GM23248 (cell line): ENCODE results near the gene RBMS3. TPM values are rescaled to one million over a fixed set of nuclear protein-coding genes. Genes with fewer than 3 reads are reported as not detected.

Experiments
- DNase-seq: peaks from one replicate; pipeline ENCODE4 v3.0.0-alpha.2; 2015
- H2AFZ ChIP-seq: fragments of 200-600 bp; sonication (generic); 2 replicates; pipeline ENCODE4 v1.6.1; 2016; ENCODE audit warnings: antibody characterized with exemption
- H3F3A ChIP-seq: fragments of 200-600 bp; sonication (generic); 2 replicates; pipeline ENCODE4 v1.6.1; 2016; ENCODE audit warnings: mild to moderate bottlenecking, antibody characterized with exemption, mixed run types; ENCODE audit not compliant: insufficient read depth
- H3K27ac ChIP-seq: fragments of 200-600 bp; sonication (generic); 2 replicates; pipeline ENCODE4 v1.5.1; 2016; ENCODE audit warnings: mild to moderate bottlenecking
- H3K27me3 ChIP-seq: fragments of 200-600 bp; sonication (generic); replicated peaks from 2 replicates; pipeline ENCODE4 v1.6.1; 2016; ENCODE audit warnings: mild to moderate bottlenecking; ENCODE audit not compliant: insufficient read depth
- H3K36me3 ChIP-seq: fragments of 200-600 bp; sonication (generic); 2 replicates; pipeline ENCODE4 v1.6.1; 2016; ENCODE audit warnings: low read depth, mild to moderate bottlenecking
- H3K4me1 ChIP-seq: fragments of 200-600 bp; sonication (generic); 2 replicates; pipeline ENCODE4 v1.6.1; 2016; ENCODE audit warnings: mild to moderate bottlenecking; ENCODE audit not compliant: insufficient read depth
- H3K4me2 ChIP-seq: fragments of 200-600 bp; sonication (generic); one replicate; pipeline ENCODE4 v1.6.1; 2016; ENCODE audit warnings: mild to moderate bottlenecking; ENCODE audit not compliant: unreplicated experiment
- H3K4me3 ChIP-seq: fragments of 200-600 bp; sonication (generic); 2 replicates; pipeline ENCODE4 v1.5.1; 2016; ENCODE audit warnings: mild to moderate bottlenecking
- H3K79me2 ChIP-seq: fragments of 200-600 bp; sonication (generic); 2 replicates; pipeline ENCODE4 v1.6.1; 2016; ENCODE audit warnings: mild to moderate bottlenecking; ENCODE audit not compliant: insufficient read depth
- H3K9ac ChIP-seq: fragments of 200-600 bp; sonication (generic); 2 replicates; pipeline ENCODE4 v1.6.1; 2016; ENCODE audit warnings: mild to moderate bottlenecking
- H3K9me2 ChIP-seq: fragments of 200-600 bp; sonication (generic); 2 replicates; pipeline ENCODE4 v1.6.1; 2016; ENCODE audit warnings: mixed run types, mild to moderate bottlenecking, moderate library complexity; ENCODE audit not compliant: insufficient read depth
- H3K9me3 ChIP-seq: fragments of 200-600 bp; sonication (generic); one replicate; pipeline ENCODE4 v1.6.1; 2017; ENCODE audit warnings: low read depth
- H4K20me1 ChIP-seq: fragments of 200-600 bp; sonication (generic); 2 replicates; pipeline ENCODE4 v1.6.0; 2016; ENCODE audit not compliant: insufficient read depth
- EZH2 ChIP-seq: fragments of 200-600 bp; sonication (generic); IDR thresholded peaks from 2 replicates; pipeline ENCODE4 v1.6.1; 2018; ENCODE audit warnings: antibody characterized with exemption, mild to moderate bottlenecking; ENCODE audit not compliant: insufficient read depth, poor library complexity, severe bottlenecking
- EZH2phosphoT487 ChIP-seq: fragments of 200-600 bp; sonication (generic); IDR thresholded peaks from 2 replicates; pipeline ENCODE4 v1.6.1; 2018; ENCODE audit warnings: antibody characterized with exemption, moderate library complexity, mild to moderate bottlenecking, low read depth; ENCODE audit not compliant: insufficient read depth
- WGBS, 2 experiments: methylation state at CpG; one replicate each; pipeline ENCODE4 v1.1.6; 2015 to 2017; ENCODE audit warnings: low lambda C conversion rate in 2 of 2, low coverage in 1 of 2; ENCODE audit errors: missing lambda C conversion rate in 2 of 2; 5-methylcytosine and 5-hydroxymethylcytosine counted together
- in situ Hi-C: fragments of 300-500 bp; cut with MboI; formaldehyde crosslinking; loops from 2 replicates; pipeline ENCODE4 v1.15.0; 2020
- polyA plus RNA-seq: library from polyadenylated mRNA; unstranded; fragments of >200 nt; fragmentation: Nextera tagmentation; extraction: Ambion mirVana; gene quantifications from 2 replicates; pipeline ENCODE4 v1.2.1, GENCODE V29; 2016
- total RNA-seq: library from RNA; depleted of rRNA; stranded (reverse); fragments of >200 nt; shearing (Covaris generic); gene quantifications from 2 replicates; pipeline ENCODE4 v1.2.3, GENCODE V29; 2014

The RBMS3 gene
- total and polyA plus RNA-seq, 2 experiments from 2014 or later, result 40.0 to 94.3 TPM

DNA sequence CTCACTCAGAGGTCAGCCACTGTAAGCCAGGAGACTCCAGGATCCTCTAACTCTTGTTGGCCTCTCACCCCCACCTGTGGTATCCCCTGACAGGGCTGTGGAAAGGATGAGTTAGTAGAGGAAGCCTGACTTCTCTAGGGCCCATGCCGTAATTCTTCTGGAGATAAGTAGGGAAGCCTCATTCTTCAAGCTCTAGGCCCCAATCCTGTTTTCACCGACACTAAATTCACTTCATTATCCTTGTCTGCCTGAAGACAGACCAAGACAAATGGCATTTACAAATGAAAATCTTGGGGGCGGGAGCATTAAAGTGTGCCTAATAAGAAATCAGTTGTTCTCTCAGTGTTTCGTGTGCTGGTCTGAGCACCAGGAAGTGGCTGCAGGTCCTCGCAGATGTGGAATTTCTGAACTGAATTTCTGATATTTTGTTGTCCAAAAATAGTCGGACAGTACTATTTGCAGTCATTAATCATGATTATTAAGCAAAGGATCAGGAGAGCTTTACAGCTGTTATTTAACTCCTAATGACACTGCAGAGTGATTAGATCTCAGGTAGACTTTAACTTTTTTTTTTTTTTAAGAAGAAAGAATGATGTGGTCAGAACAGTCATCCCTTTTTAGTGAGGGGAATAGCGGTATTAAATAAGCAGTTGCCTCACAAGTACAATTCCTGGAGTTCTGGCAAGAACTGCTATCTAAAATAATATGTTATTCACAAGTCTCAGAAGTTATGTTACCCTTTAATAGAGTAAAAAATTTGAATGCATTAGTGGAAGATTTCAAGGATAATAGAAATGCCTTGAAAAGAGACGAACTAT is 58.4 kb downstream of the RBMS3 start:
- TF ChIP-seq EZH2phosphoT487 (no peak), EZH2 (no peak)
- in situ Hi-C loops, result no loop called here
- H3K79me2 ChIP-seq, result peaks cover 94% of the 10 kb centered on the region
- H3K4me1 ChIP-seq, result peaks cover 55% of the 10 kb centered on the region
- H3K9ac ChIP-seq, result no peak overlapping the region
- no peaks in the 10 kb centered on the region for H3K27me3 ChIP-seq
- DNase-seq, result peak; percentile 65
- H4K20me1 ChIP-seq, result 0 out of 2 replicates have a peak, but pooled peaks cover 4% of the 10 kb centered on the region
- WGBS, 2 experiments, result 38 to 41% methylated on average over 8 of the region's 8 CpGs
- H3K9me2 ChIP-seq, result no peaks in the 10 kb centered on the region
- H3K36me3 ChIP-seq, result no peaks in the 10 kb centered on the region
- H3K4me3 ChIP-seq, result peak overlapping the region; percentile 21; the same call in 1 of the 2 replicates
- peaks cover 38% of the 10 kb centered on the region for H3F3A ChIP-seq
- H3K4me2 ChIP-seq, result peak overlapping the region; percentile 24
- peak overlapping the region; percentile 25 for H3K27ac ChIP-seq
- no peaks in the 10 kb centered on the region for H3K9me3 ChIP-seq
- H2AFZ ChIP-seq, result no peak overlapping the region

DNA sequence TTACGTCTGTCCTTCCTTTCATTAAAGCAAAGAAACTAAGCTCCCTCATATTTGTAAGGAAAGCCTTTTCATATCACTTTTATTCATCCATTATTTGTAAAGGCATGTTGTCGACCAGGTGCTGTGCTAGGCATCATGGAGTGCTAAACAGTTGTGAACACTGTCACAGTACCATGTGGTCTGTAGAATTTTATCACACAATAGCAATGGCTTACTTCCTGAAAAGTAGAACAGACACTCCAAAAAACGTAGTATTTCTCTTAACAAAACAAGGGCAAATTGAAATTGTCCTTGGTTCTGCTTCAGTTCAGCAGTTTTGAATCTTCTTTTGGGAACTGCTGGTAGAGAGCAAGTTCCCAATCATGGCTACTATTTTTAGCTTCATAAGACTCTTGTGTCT is 63.3 kb downstream of the RBMS3 start:
- WGBS, 2 experiments, result 81 to 87% methylated on average over 3 of the region's 3 CpGs
- Histone ChIP-seq H3K4me2 (no peak overlapping the region), H3K9ac (no peak overlapping the region), H3K36me3 (no peaks in the 10 kb centered on the region), H4K20me1 (0 out of 2 replicates have a peak, but pooled peaks cover 4% of the 10 kb centered on the region), H3K79me2 (peaks cover 100% of the 10 kb centered on the region), H3K9me3 (no peaks in the 10 kb centered on the region), H3K27me3 (no peaks in the 10 kb centered on the region), H3K4me1 (peaks cover 28% of the 10 kb centered on the region), H3F3A (no peaks in the 10 kb centered on the region; the same call in 1 of the 2 replicates), H3K27ac (no peak overlapping the region), H3K4me3 (no peak overlapping the region), H3K9me2 (no peaks in the 10 kb centered on the region), H2AFZ (no peak overlapping the region)
- in situ Hi-C loops, result no loop called here
- TF ChIP-seq EZH2phosphoT487 (no peak), EZH2 (no peak)
- no peak for DNase-seq

GRCh38 chr3:29344935-29345334 is 64.1 kb downstream of the RBMS3 start:
- in situ Hi-C loops, result no loop called here
- 0 out of 2 replicates have a peak, but pooled peaks cover 4% of the 10 kb centered on the region for H4K20me1 ChIP-seq
- no peak for TF ChIP-seq EZH2
- no peak for TF ChIP-seq EZH2phosphoT487

GRCh38 chr3:29345516-29346300 is 64.8 kb downstream of the RBMS3 start:
- Histone ChIP-seq H3F3A (no peaks in the 10 kb centered on the region), H3K9me2 (no peaks in the 10 kb centered on the region), H3K4me2 (no peak overlapping the region), H3K79me2 (peaks cover 100% of the 10 kb centered on the region), H4K20me1 (0 out of 2 replicates have a peak, but pooled peaks cover 4% of the 10 kb centered on the region), H3K36me3 (no peaks in the 10 kb centered on the region), H3K27me3 (no peaks in the 10 kb centered on the region), H2AFZ (no peak overlapping the region), H3K27ac (no peak overlapping the region), H3K4me1 (peaks cover 17% of the 10 kb centered on the region), H3K4me3 (no peak overlapping the region), H3K9ac (no peak overlapping the region), H3K9me3 (no peaks in the 10 kb centered on the region)
- no peak for DNase-seq
- 81 to 85% methylated on average over 3 of the region's 3 CpGs for WGBS, 2 experiments
- in situ Hi-C loops, result no loop called here
- no peak for TF ChIP-seq EZH2phosphoT487

More at GRCh38 chr3:29344935-29345334, 64.1 kb downstream of the RBMS3 start:
- DNase-seq, result no peak
- no peak overlapping the region for H3K4me3 ChIP-seq
- peaks cover 100% of the 10 kb centered on the region for H3K79me2 ChIP-seq
- 97 to 100% methylated on average over 1 of the region's 1 CpG for WGBS, 2 experiments
- H3K9ac ChIP-seq, result no peak overlapping the region
- H3K27ac ChIP-seq, result no peak overlapping the region
- H3F3A ChIP-seq, result no peaks in the 10 kb centered on the region; the same call in 1 of the 2 replicates
- no peaks in the 10 kb centered on the region for H3K9me2 ChIP-seq
- no peaks in the 10 kb centered on the region for H3K36me3 ChIP-seq
- H3K4me2 ChIP-seq, result no peak overlapping the region
- H3K27me3 ChIP-seq, result no peaks in the 10 kb centered on the region
- no peaks in the 10 kb centered on the region for H3K9me3 ChIP-seq
- peaks cover 20% of the 10 kb centered on the region for H3K4me1 ChIP-seq
- H2AFZ ChIP-seq, result no peak overlapping the region
